ENCODE results near the gene ARHGAP10. TPM values are rescaled to one million over a fixed set of nuclear protein-coding genes. Genes with fewer than 3 reads are reported as not detected.

The ARHGAP10 gene
- total RNA-seq, 2 experiments from 2014 or later: 0.11 TPM; not detected in 1

DNA sequence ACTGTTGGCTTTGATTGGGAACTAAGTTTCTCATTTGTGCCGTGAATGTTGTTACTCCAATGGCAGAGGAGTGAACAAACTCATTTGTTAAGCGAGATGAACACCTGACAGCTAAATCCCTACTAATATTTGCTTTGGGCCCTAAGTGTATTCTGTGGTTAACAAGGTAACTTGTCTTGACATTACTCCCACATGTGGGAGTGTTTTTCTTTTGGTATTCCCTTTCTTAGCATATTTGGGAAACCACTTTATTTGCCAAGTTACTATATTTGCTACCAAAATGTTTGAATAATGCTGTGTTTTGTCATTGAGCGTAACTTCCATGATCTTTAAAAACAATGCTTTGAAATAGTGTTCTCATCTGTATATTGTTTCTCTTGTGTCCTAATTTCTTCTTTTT is 82.5 kb downstream of the ARHGAP10 start:
- Histone ChIP-seq H3K36me3 (ENCODE audit: insufficient read depth, low read length) (no peaks in the 10 kb centered on the region), H2AFZ (ENCODE audit: low read length) (no peak overlapping the region), H3K9me3 (ENCODE audit: low read length) (no peaks in the 10 kb centered on the region), H3K27ac (ENCODE audit: low read depth, low read length, poor library complexity, severe bottlenecking) (no peak overlapping the region), H3K79me2 (ENCODE audit: insufficient read depth, low read depth, low read length) (no peaks in the 10 kb centered on the region), H3K4me2 (ENCODE audit: low read length) (no peak overlapping the region), H4K20me1 (ENCODE audit: insufficient read depth, low read length) (no peaks in the 10 kb centered on the region), H3K4me1 (ENCODE audit: insufficient read depth, low read length, poor library complexity, severe bottlenecking) (no peaks in the 10 kb centered on the region), H3K9me2 (ENCODE audit: insufficient read depth, low read length) (no peaks in the 10 kb centered on the region), H3K4me3 (ENCODE audit: low read depth, low read length, poor library complexity, severe bottlenecking) (no peak overlapping the region)
- ChIA-PET POLR2A (interaction anchor here (0.6 to 0.7 kb wide), 3 partner anchors 360 to 1610 kb away, joined by 3 to 4 read pairs (median 4); no protein-coding TSS in a partner anchor), CTCF (ENCODE audit: unreplicated experiment) (no interaction called here)
- intact Hi-C loops (cut with micrococcal nuclease; ENCODE audit: unreplicated experiment): no loop called here
- DNase-seq (ENCODE audit: low spot score): no peak
- no TSS peak for BruUV-seq (replicated peaks)
- TF ChIP-seq CTCF (conservative IDR thresholded peaks at IDR 0.05; ENCODE audit: low read length) (no peak), EZH2phosphoT487 (IDR thresholded peaks at IDR 0.05; ENCODE audit: borderline replicate concordance, low read depth, low read length) (no peak)

- Histone ChIP-seq H3K9me2 (ENCODE audit: insufficient read depth, low read length) (no peaks in the 10 kb centered on the region), H3K4me1 (ENCODE audit: insufficient read depth, low read length, poor library complexity, severe bottlenecking) (no peaks in the 10 kb centered on the region), H4K20me1 (ENCODE audit: insufficient read depth, low read length) (no peaks in the 10 kb centered on the region), H2AFZ (ENCODE audit: low read length) (no peak overlapping the region), H3K27ac (ENCODE audit: low read depth, low read length, poor library complexity, severe bottlenecking) (no peak overlapping the region), H3K79me2 (ENCODE audit: insufficient read depth, low read depth, low read length) (no peaks in the 10 kb centered on the region), H3K9me3 (ENCODE audit: low read length) (no peaks in the 10 kb centered on the region), H3K4me3 (ENCODE audit: low read depth, low read length, poor library complexity, severe bottlenecking) (no peak overlapping the region), H3K4me2 (ENCODE audit: low read length) (no peak overlapping the region), H3K36me3 (ENCODE audit: insufficient read depth, low read length) (no peaks in the 10 kb centered on the region)
- no TSS peak for BruUV-seq (replicated peaks)
- intact Hi-C loops (cut with micrococcal nuclease; ENCODE audit: unreplicated experiment): no loop called here
- ChIA-PET POLR2A (no interaction called here), CTCF (ENCODE audit: unreplicated experiment) (no interaction called here)
- TF ChIP-seq CTCF (conservative IDR thresholded peaks at IDR 0.05; ENCODE audit: low read length): no peak
- no peak for TF ChIP-seq EZH2phosphoT487 (IDR thresholded peaks at IDR 0.05; ENCODE audit: borderline replicate concordance, low read depth, low read length)
- DNase-seq (ENCODE audit: low spot score): no peak
These were observed 83.9 kb downstream of the ARHGAP10 start for GRCh38 chr4:147815741-147816140.

- ChIA-PET POLR2A (interaction anchor here (0.5 to 0.6 kb wide), 2 partner anchors 123 to 760 kb away, joined by 3 read pairs; no protein-coding TSS in a partner anchor), CTCF (ENCODE audit: unreplicated experiment) (no interaction called here)
- Histone ChIP-seq H3K9me2 (ENCODE audit: insufficient read depth, low read length) (no peaks in the 10 kb centered on the region), H3K4me1 (ENCODE audit: insufficient read depth, low read length, poor library complexity, severe bottlenecking) (no peaks in the 10 kb centered on the region), H3K9me3 (ENCODE audit: low read length) (no peaks in the 10 kb centered on the region), H3K36me3 (ENCODE audit: insufficient read depth, low read length) (no peaks in the 10 kb centered on the region), H3K79me2 (ENCODE audit: insufficient read depth, low read depth, low read length) (no peaks in the 10 kb centered on the region), H3K4me2 (ENCODE audit: low read length) (no peak overlapping the region), H3K4me3 (ENCODE audit: low read depth, low read length, poor library complexity, severe bottlenecking) (no peak overlapping the region), H3K27ac (ENCODE audit: low read depth, low read length, poor library complexity, severe bottlenecking) (no peak overlapping the region), H2AFZ (ENCODE audit: low read length) (no peak overlapping the region), H4K20me1 (ENCODE audit: insufficient read depth, low read length) (no peaks in the 10 kb centered on the region)
- no peak for DNase-seq (ENCODE audit: low spot score)
- TF ChIP-seq CTCF (conservative IDR thresholded peaks at IDR 0.05; ENCODE audit: low read length) (no peak), EZH2phosphoT487 (IDR thresholded peaks at IDR 0.05; ENCODE audit: borderline replicate concordance, low read depth, low read length) (no peak)
- no TSS peak for BruUV-seq (replicated peaks)
- intact Hi-C loops (cut with micrococcal nuclease; ENCODE audit: unreplicated experiment): no loop called here
These were observed 84.7 kb downstream of the ARHGAP10 start for GRCh38 chr4:147816382-147817254.
